H9 (cell line): ENCODE results near the gene RARA. TPM values are rescaled to one million over a fixed set of nuclear protein-coding genes. Genes with fewer than 3 reads are reported as not detected.

Experiments
- DNase-seq: peaks from one replicate; pipeline ENCODE4 v3.0.0-alpha.2; 2017
- H2AFZ ChIP-seq: one replicate; pipeline ENCODE4 v1.6.1; 2013; ENCODE audit warnings: mild to moderate bottlenecking, low read length, control low read depth, moderate library complexity
- H2AK5ac ChIP-seq: 2 replicates; pipeline ENCODE4 v1.6.1; 2013; ENCODE audit warnings: low read length, control low read depth, mixed read lengths; ENCODE audit not compliant: insufficient read length
- H2BK120ac ChIP-seq: one replicate; pipeline ENCODE4 v1.6.1; 2013; ENCODE audit warnings: low read depth, mild to moderate bottlenecking, low read length, control low read depth, inconsistent platforms; ENCODE audit not compliant: poor library complexity, severe bottlenecking
- H2BK12ac ChIP-seq: 2 replicates; pipeline ENCODE4 v1.6.1; 2013; ENCODE audit warnings: low read length, control low read depth, mixed read lengths, low read depth; ENCODE audit not compliant: insufficient read length
- H2BK15ac ChIP-seq: 2 replicates; pipeline ENCODE4 v1.6.1; 2013; ENCODE audit warnings: low read depth, low read length, control low read depth
- H2BK20ac ChIP-seq: one replicate; pipeline ENCODE4 v1.6.1; 2013; ENCODE audit warnings: low read depth, mild to moderate bottlenecking, low read length, control low read depth, inconsistent platforms; ENCODE audit not compliant: poor library complexity, severe bottlenecking
- H2BK5ac ChIP-seq: 2 replicates; pipeline ENCODE4 v1.6.1; 2013; ENCODE audit warnings: low read length, control low read depth, mixed read lengths; ENCODE audit not compliant: insufficient read length
- H3K14ac ChIP-seq: 2 replicates; pipeline ENCODE4 v1.6.1; 2013; ENCODE audit warnings: low read length, control low read depth; ENCODE audit not compliant: insufficient read depth
- H3K18ac ChIP-seq: 2 replicates; pipeline ENCODE4 v1.6.1; 2013; ENCODE audit warnings: low read depth, mild to moderate bottlenecking, mixed read lengths, low read length, control low read depth; ENCODE audit not compliant: insufficient read length
- H3K23ac ChIP-seq: 2 replicates; pipeline ENCODE4 v1.6.1; 2013; ENCODE audit warnings: low read length, control low read depth, mixed read lengths, low read depth; ENCODE audit not compliant: insufficient read length
- H3K23me2 ChIP-seq: 2 replicates; pipeline ENCODE4 v1.6.1; 2013; ENCODE audit warnings: low read depth, mild to moderate bottlenecking, mixed read lengths, low read length, control low read depth; ENCODE audit not compliant: insufficient read length, poor library complexity, severe bottlenecking
- H3K27ac ChIP-seq: 2 replicates; pipeline ENCODE4 v1.5.1; 2013; ENCODE audit warnings: low read length, control low read depth, mixed read lengths, low read depth; ENCODE audit not compliant: insufficient read length
- H3K27me3 ChIP-seq: 2 replicates; pipeline ENCODE4 v1.6.1; 2013; ENCODE audit warnings: low read length, control low read depth, inconsistent platforms; ENCODE audit not compliant: insufficient read depth
- H3K4ac ChIP-seq: 2 replicates; pipeline ENCODE4 v1.6.1; 2013; ENCODE audit warnings: low read depth, mild to moderate bottlenecking, control low read depth, inconsistent platforms, low read length, moderate library complexity
- H3K4me1 ChIP-seq: 2 replicates; pipeline ENCODE4 v1.6.1; 2013; ENCODE audit warnings: low read length, control low read depth, inconsistent platforms; ENCODE audit not compliant: insufficient read depth
- H3K4me2 ChIP-seq: 2 replicates; pipeline ENCODE4 v1.6.1; 2013; ENCODE audit warnings: low read length, control low read depth, mixed read lengths; ENCODE audit not compliant: insufficient read length, insufficient read depth
- H3K56ac ChIP-seq: 2 replicates; pipeline ENCODE4 v1.6.1; 2013; ENCODE audit warnings: low read depth, mild to moderate bottlenecking, mixed read lengths, low read length, control low read depth; ENCODE audit not compliant: insufficient read length
- H3K79me1 ChIP-seq: 2 replicates; pipeline ENCODE4 v1.6.1; 2013; ENCODE audit warnings: low read depth, mild to moderate bottlenecking, moderate library complexity, low read length, control low read depth, inconsistent platforms; ENCODE audit not compliant: insufficient read depth, poor library complexity, severe bottlenecking
- H3K79me2 ChIP-seq: 2 replicates; pipeline ENCODE4 v1.6.1; 2013; ENCODE audit warnings: low read length, control low read depth, inconsistent platforms; ENCODE audit not compliant: insufficient read depth
- H3K9ac ChIP-seq: 2 replicates; pipeline ENCODE4 v1.6.1; 2013; ENCODE audit warnings: low read length, control low read depth, mixed read lengths; ENCODE audit not compliant: insufficient read length; ENCODE audit errors: extremely low read depth
- H3K9me3 ChIP-seq: one replicate; pipeline ENCODE4 v1.6.1; 2013; ENCODE audit warnings: low read depth, low read length, inconsistent platforms; ENCODE audit not compliant: control insufficient read depth
- H3T11ph ChIP-seq: one replicate; pipeline ENCODE4 v1.6.1; 2013; ENCODE audit warnings: mild to moderate bottlenecking, low read length, control low read depth, inconsistent platforms
- H4K20me1 ChIP-seq: one replicate; pipeline ENCODE4 v1.6.1; 2013; ENCODE audit not compliant: control insufficient read depth, insufficient read length, insufficient read depth
- H4K5ac ChIP-seq: 2 replicates; pipeline ENCODE4 v1.6.1; 2013; ENCODE audit warnings: low read depth, mild to moderate bottlenecking, mixed read lengths, low read length, control low read depth; ENCODE audit not compliant: insufficient read length
- H4K8ac ChIP-seq: replicated peaks from 2 replicates; pipeline ENCODE4 v1.6.1; 2013; ENCODE audit warnings: low read length, control low read depth, mixed read lengths, low read depth; ENCODE audit not compliant: insufficient read length
- H4K91ac ChIP-seq: 2 replicates; pipeline ENCODE4 v1.6.1; 2013; ENCODE audit warnings: low read depth, mild to moderate bottlenecking, moderate library complexity, mixed read lengths, low read length, control low read depth; ENCODE audit not compliant: insufficient read length
- H3K27ac Mint-ChIP-seq, 3 experiments: 2 replicates in 2 of 3; 3 replicates in 1 of 3; pipeline ENCODE4 v1.8.0; 2020 to 2021; ENCODE audit warnings: mixed read lengths in 3 of 3, mild to moderate bottlenecking in 1 of 3, moderate library complexity in 1 of 3
- H3K27me3 Mint-ChIP-seq: 2 replicates; pipeline ENCODE4 v1.8.0; 2021; ENCODE audit warnings: low read depth, mild to moderate bottlenecking, moderate library complexity, mixed read lengths
- H3K36me3 Mint-ChIP-seq, 3 experiments: 2 replicates in 2 of 3; 3 replicates in 1 of 3; pipeline ENCODE4 v1.8.0; 2020 to 2021; ENCODE audit warnings: low read depth in 3 of 3, mixed read lengths in 3 of 3; ENCODE audit not compliant: insufficient read depth in 1 of 3
- H3K4me1 Mint-ChIP-seq, 2 experiments: 2 replicates each; pipeline ENCODE4 v1.8.0; 2020; ENCODE audit warnings: mixed read lengths in 2 of 2
- H3K4me3 Mint-ChIP-seq, 2 experiments: 2 replicates in 1 of 2; 3 replicates in 1 of 2; pipeline ENCODE4 v1.8.0; 2020 to 2021; ENCODE audit warnings: mild to moderate bottlenecking in 2 of 2, mixed read lengths in 2 of 2, moderate library complexity in 1 of 2
- H3K9me3 Mint-ChIP-seq, 2 experiments: 2 replicates in 1 of 2; 3 replicates in 1 of 2; pipeline ENCODE4 v1.8.0; 2020; ENCODE audit warnings: mild to moderate bottlenecking in 2 of 2, mixed read lengths in 2 of 2, moderate library complexity in 1 of 2
- CTCF ChIP-seq: fragments of 200-600 bp; sonication (generic); conservative IDR thresholded peaks from 3 replicates; pipeline ENCODE4 v1.8.0; 2021; ENCODE audit warnings: antibody characterized with exemption, mild to moderate bottlenecking
- WGBS: extraction: QIAGEN DNeasy Blood & Tissue Kit; methylation state at CpG from one replicate; pipeline ENCODE4 v1.1.7; 2013; ENCODE audit warnings: missing lambda C conversion rate, low lambda C conversion rate, mixed read lengths; ENCODE audit not compliant: insufficient read length; ENCODE audit errors: extremely low coverage; 5-methylcytosine and 5-hydroxymethylcytosine counted together
- total RNA-seq: library from RNA; stranded (reverse); gene quantifications from 2 replicates; pipeline ENCODE4 v1.2.1, GENCODE V29; 2021

RARA gene
- total RNA-seq, 1 experiment from 2014 or later: 17.6 TPM

DNA sequence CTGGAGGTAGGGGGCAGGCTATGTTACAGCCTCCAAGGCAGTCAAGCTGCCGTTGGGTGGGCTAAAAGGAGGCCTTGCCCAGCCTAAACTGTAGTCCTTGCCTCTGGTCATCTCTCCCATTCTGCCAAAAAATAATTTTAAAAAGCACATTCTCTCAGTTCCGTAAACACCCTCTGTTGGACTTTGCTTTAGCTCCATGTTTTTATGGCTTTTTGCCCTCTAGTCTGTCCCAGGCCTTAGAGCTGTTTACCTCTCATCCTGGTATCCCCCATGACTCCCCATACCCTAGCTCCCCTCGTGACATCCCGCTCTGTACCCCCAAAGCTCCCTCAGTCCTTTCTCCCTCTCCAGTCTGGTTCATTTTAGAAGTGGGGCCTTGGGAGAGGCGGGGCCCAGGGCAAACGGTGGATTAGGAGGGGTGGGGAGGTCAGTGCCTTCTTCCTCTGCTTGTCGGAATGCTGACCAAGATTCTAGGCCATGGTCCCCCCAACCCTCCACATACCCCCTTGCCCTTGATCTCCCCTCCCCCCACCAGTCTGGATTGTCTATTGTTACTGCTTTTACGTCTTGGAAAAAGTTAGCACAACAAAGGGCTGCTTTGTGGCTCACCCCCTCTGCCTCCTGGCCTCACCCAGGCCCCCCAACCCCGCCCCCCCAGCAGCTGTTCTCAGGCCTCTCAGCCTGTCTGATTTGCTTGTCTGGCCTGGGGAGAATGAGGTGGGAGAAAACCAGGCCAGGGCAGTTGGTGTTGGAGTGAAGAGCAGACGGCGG lies 37.2 kb downstream of the RARA start:
- H4K20me1 ChIP-seq: no peaks in the 10 kb centered on the region

More for the DNA sequence above, 37.2 kb downstream of the RARA start:
- Histone ChIP-seq H3K27ac (no peak overlapping the region), H3K23ac (no peak overlapping the region), H3K4ac (no peak overlapping the region), H2AK5ac (no peak overlapping the region), H2BK5ac (no peak overlapping the region), H2AFZ (no peak overlapping the region), H3K27me3 (peaks cover 18% of the 10 kb centered on the region; the same call in 1 of the 2 replicates), H3K14ac (no peak overlapping the region), H2BK12ac (no peak overlapping the region), H3K9ac (no peak overlapping the region), H4K5ac (no peak overlapping the region), H3K18ac (peak overlapping the region; percentile 19), H3K79me2 (no peaks in the 10 kb centered on the region), H3K56ac (no peak overlapping the region), H3K79me1 (no peaks in the 10 kb centered on the region), H4K8ac (no peak overlapping the region), H3T11ph (no peak overlapping the region), H3K23me2 (peaks cover 24% of the 10 kb centered on the region), H3K9me3 (no peaks in the 10 kb centered on the region), H2BK15ac (no peak overlapping the region), H2BK120ac (no peak overlapping the region), H3K4me2 (peak overlapping the region; percentile 77), H4K91ac (no peak overlapping the region), H2BK20ac (no peak overlapping the region), H3K4me1 (peaks cover 23% of the 10 kb centered on the region)
- Mint-ChIP-seq H3K27ac (peak overlapping the region in 1 of 3 experiments; percentile 77; a peak in 4 of 7 replicates), H3K4me3 (peak overlapping the region; percentile 59 to 85), H3K4me1 (peaks cover 71 to 76% of the 10 kb centered on the region in 2 experiments), H3K27me3 (peaks cover 86% of the 10 kb centered on the region), H3K9me3 (no peaks in the 10 kb centered on the region), H3K36me3 (peaks cover 7 to 15% (median 12%) of the 10 kb centered on the region in 3 experiments; a peak in 5 of 7 replicates)
- no CpG with 5 or more reads among the region's 11 CpGs for WGBS
- peak; percentile 59 for DNase-seq
- no peak for TF ChIP-seq CTCF
